B cell (primary cell): Measurements from ENCODE around the gene FGFRL1.

ENCODE experiments used
- CTCF ChIP-seq: fragments of 200-600 bp; IDR thresholded peaks from one replicate; pipeline ENCODE4 v1.8.0; 2022; ENCODE audit warnings: antibody characterized with exemption, mild to moderate bottlenecking
- EZH2 ChIP-seq: IDR thresholded peaks from 2 replicates; pipeline ENCODE4 v1.6.1; 2012; ENCODE audit warnings: borderline replicate concordance, low read depth, mild to moderate bottlenecking, moderate library complexity, low read length; ENCODE audit not compliant: insufficient read depth, poor library complexity, severe bottlenecking

GRCh38 chr4:968221-968620, 43.2 kb upstream of the FGFRL1 start:
- TF ChIP-seq CTCF (no peak), EZH2 (no peak)
